Right lobe of liver (tissue), 6 donors: Measurements from ENCODE around the gene GAREM1. TPM values are rescaled to one million over a fixed set of nuclear protein-coding genes. Genes with fewer than 3 reads are reported as not detected.
A peak's percentile ranks its signal among the peaks of the same experiment; 100 is the strongest.

Experiments
- ATAC-seq, 4 donors: fragments of 200-7000 bp; cut with Tn5 transposase; one replicate each; pipeline ENCODE4 v1.9.1; 2020; ENCODE audit warnings: mild to moderate bottlenecking in 4 of 4, moderate library complexity in 4 of 4
- DNase-seq, 3 donors: peaks; one replicate each; pipeline ENCODE4 v3.0.0-alpha.2; 2020
- H3K27ac ChIP-seq, 3 donors: fragments of 200-600 bp; one replicate each; pipeline ENCODE4 v1.8.0; 2022
- H3K27me3 ChIP-seq, 2 donors: fragments of 200-600 bp; one replicate each; pipeline ENCODE4 v1.8.0; 2022
- H3K36me3 ChIP-seq, 4 donors: fragments of 200-600 bp; sonication (generic) in 1 of 4; one replicate each; pipeline versions ENCODE4 v1.5.1 to v1.8.0; 2017 to 2022; ENCODE audit warnings: control low read depth in 1 of 4
- H3K4me1 ChIP-seq, 4 donors: fragments of 200-600 bp; sonication (generic) in 1 of 4; one replicate each; pipeline versions ENCODE4 v1.5.1 to v1.8.0; 2017 to 2022; ENCODE audit warnings: control low read depth in 1 of 4
- H3K4me3 ChIP-seq, 3 donors: fragments of 200-600 bp; one replicate each; pipeline ENCODE4 v1.8.0; 2022
- H3K9me3 ChIP-seq, 4 donors: fragments of 200-600 bp; sonication (generic) in 1 of 4; one replicate each; pipeline versions ENCODE4 v1.5.1 to v1.8.0; 2017 to 2022; ENCODE audit warnings: control low read depth in 1 of 4
- POLR2A ChIP-seq: fragments of 450-650 bp; IDR thresholded peaks from one replicate; pipeline ENCODE4 v1.6.1; 2017; ENCODE audit warnings: antibody characterized with exemption, mild to moderate bottlenecking
- WGBS: methylation state at CpG from one replicate; pipeline ENCODE4 v1.1.6; 2018; ENCODE audit warnings: low coverage, low lambda C conversion rate; ENCODE audit not compliant: insufficient coverage; ENCODE audit errors: missing lambda C conversion rate; 5-methylcytosine and 5-hydroxymethylcytosine counted together
- intact Hi-C, 2 donors: fragments of 100-400 bp; cut with DNase I; formaldehyde crosslinking; loops; one replicate each; pipeline versions ENCODE4 v1.11.2 to v1.14.1; 2022
- total RNA-seq, 6 experiments: library from RNA; depleted of rRNA in 2 of 6; stranded (reverse); fragments of >200 nt in 2 of 6; fragmentation: NEBNext Ultra II Directional in 3 of 6; extraction: Animal tissue kit (Norgen Biotek cat#: 25700) in 3 of 6; gene quantifications; one replicate each; pipeline versions ENCODE4 v1.1.0 to v1.2.4, GENCODE V29; 2016 to 2023
- TF ChIP-seq, protein P1 (sequence below), 4 donors: fragments of 200-600 bp in 3 of 4; fragments of 450-650 bp in 1 of 4; IDR thresholded peaks; one replicate each; pipeline versions ENCODE4 v1.5.1 to v1.8.0; 2016 to 2022; ENCODE audit warnings: antibody characterized with exemption in 4 of 4, mild to moderate bottlenecking in 2 of 4
- donor health status: DM: no; HTN: yes; CAD: no.
- donor health status: DM: no; HTN: no; CAD: no.
- donor health status: DM: no; HTN: no; CAD: no.
- donor health status: DM: no; HTN: yes; CAD: no.
- donor health status: DM: no; HTN: yes; CAD: no.

GAREM1 gene
- total RNA-seq, 6 experiments from 2014 or later: 5.5 to 11.3 (median 6.6) TPM

- peak; percentile 85 to 93 (median 89) for ATAC-seq
These were observed 98.2 kb downstream of the GAREM1 start for GRCh38 chr18:32372381-32373061.

GRCh38 chr18:32372047-32372380 is 98.7 kb downstream of the GAREM1 start:
- H3K9me3 ChIP-seq: no peaks in the 10 kb centered on the region
- peaks cover 0 to 55% (median 20%) of the 10 kb centered on the region in 4 donors for H3K4me1 ChIP-seq
- 23% methylated on average over 2 of the region's 2 CpGs for WGBS
- TF ChIP-seq POLR2A: no peak
- TF ChIP-seq, protein P1, sequence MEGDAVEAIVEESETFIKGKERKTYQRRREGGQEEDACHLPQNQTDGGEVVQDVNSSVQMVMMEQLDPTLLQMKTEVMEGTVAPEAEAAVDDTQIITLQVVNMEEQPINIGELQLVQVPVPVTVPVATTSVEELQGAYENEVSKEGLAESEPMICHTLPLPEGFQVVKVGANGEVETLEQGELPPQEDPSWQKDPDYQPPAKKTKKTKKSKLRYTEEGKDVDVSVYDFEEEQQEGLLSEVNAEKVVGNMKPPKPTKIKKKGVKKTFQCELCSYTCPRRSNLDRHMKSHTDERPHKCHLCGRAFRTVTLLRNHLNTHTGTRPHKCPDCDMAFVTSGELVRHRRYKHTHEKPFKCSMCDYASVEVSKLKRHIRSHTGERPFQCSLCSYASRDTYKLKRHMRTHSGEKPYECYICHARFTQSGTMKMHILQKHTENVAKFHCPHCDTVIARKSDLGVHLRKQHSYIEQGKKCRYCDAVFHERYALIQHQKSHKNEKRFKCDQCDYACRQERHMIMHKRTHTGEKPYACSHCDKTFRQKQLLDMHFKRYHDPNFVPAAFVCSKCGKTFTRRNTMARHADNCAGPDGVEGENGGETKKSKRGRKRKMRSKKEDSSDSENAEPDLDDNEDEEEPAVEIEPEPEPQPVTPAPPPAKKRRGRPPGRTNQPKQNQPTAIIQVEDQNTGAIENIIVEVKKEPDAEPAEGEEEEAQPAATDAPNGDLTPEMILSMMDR (IDR thresholded peaks at IDR 0.05): no peak
- no peaks in the 10 kb centered on the region for H3K27me3 ChIP-seq
- H3K27ac ChIP-seq: peak overlapping the region; percentile 39 to 92 (median 90)
- DNase-seq (no peak), ATAC-seq (no peak)
- H3K4me3 ChIP-seq: no peak overlapping the region
- H3K36me3 ChIP-seq: no peaks in the 10 kb centered on the region
- intact Hi-C loops: no loop called here

More at GRCh38 chr18:32372381-32373061, 98.2 kb downstream of the GAREM1 start:
- TF ChIP-seq, protein P1 (IDR thresholded peaks at IDR 0.05): no peak
- TF ChIP-seq POLR2A: peak; percentile 76
- peak overlapping the region; percentile 5 to 92 (median 90) for H3K27ac ChIP-seq
- peaks cover 0 to 50% (median 17%) of the 10 kb centered on the region in 4 donors for H3K4me1 ChIP-seq
- WGBS: 28% methylated on average over 3 of the region's 3 CpGs
- no peaks in the 10 kb centered on the region for H3K9me3 ChIP-seq
- H3K36me3 ChIP-seq: no peaks in the 10 kb centered on the region
- no peaks in the 10 kb centered on the region for H3K27me3 ChIP-seq
- H3K4me3 ChIP-seq: no peak overlapping the region
- intact Hi-C loops: no loop called here
- peak; percentile 46 to 85 (median 62) for DNase-seq

DNA sequence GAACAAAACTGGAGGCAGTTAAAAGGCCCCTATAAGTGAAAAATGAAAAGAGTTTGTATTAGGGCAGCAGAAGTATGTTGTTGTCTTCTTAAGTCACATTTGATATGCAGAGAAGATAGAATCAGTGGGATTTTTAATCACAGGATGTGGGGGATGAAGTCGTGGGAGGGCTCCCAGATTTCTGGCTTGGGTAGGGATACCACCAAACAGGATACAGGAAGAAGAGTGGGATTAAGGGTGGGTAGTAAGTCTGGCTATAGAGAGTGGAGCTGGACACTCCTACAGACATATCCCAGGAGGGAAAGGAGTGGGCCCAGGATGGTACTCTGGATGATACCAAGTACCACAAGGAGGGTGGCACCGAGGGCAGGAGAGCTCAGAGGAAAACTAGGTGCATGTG is 99.3 kb downstream of the GAREM1 start:
- WGBS: 50% methylated on average over 1 of the region's 2 CpGs
- no peak overlapping the region for H3K4me3 ChIP-seq
- H3K9me3 ChIP-seq: no peaks in the 10 kb centered on the region
- H3K4me1 ChIP-seq: peaks cover 0 to 61% (median 20%) of the 10 kb centered on the region in 4 donors
- ATAC-seq: no peak
- no peaks in the 10 kb centered on the region for H3K27me3 ChIP-seq
- TF ChIP-seq, protein P1 (IDR thresholded peaks at IDR 0.05): no peak
- no peak for TF ChIP-seq POLR2A
- H3K36me3 ChIP-seq: no peaks in the 10 kb centered on the region
- H3K27ac ChIP-seq: peak overlapping the region; percentile 39 to 92 (median 90)
- intact Hi-C loops: no loop called here
- no peak for DNase-seq

DNA sequence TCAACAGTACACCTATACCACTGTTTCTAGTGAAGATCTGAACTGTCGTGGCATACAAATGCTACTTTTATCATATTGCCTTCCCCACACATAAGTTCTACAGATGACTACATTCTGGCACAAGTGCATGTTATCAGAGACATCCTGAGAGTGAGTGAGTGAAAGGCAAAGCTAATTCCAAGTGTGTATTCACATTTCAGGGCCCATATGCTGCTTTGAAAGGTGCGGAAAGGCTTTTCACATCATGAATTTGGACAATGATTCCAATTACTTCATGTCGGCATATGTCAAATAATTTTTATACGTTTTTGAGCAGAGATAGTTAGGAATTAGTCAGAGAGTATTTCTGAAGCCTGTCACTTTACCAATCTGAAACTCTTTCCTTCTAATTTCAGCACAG is 101.7 kb downstream of the GAREM1 start:
- Histone ChIP-seq H3K36me3 (no peaks in the 10 kb centered on the region), H3K27ac (no peak overlapping the region), H3K9me3 (no peaks in the 10 kb centered on the region), H3K4me3 (no peak overlapping the region), H3K4me1 (peaks cover 0 to 56% (median 20%) of the 10 kb centered on the region in 4 donors), H3K27me3 (no peaks in the 10 kb centered on the region)
- ATAC-seq (no peak), DNase-seq (no peak)
- 89% methylated on average over 4 of the region's 4 CpGs for WGBS
- no peak for TF ChIP-seq POLR2A
- TF ChIP-seq, protein P1 (IDR thresholded peaks at IDR 0.05): no peak
- intact Hi-C loops: no loop called here
